Esophagus muscularis mucosa (tissue), 4 donors: ENCODE data around the gene NAGPA. TPM values are rescaled to one million over a fixed set of nuclear protein-coding genes. Genes with fewer than 3 reads are reported as not detected.
"Not testable (repeated sequence)": the region's sequence is repeated elsewhere in the genome, so short reads cannot be mapped to it uniquely, and the experiment has no call there.

Source experiments
- DNase-seq: peaks from one replicate; pipeline ENCODE4 v3.0.0-alpha.2; 2017; ENCODE audit errors: extremely low spot score
- H3K27ac ChIP-seq, 4 donors: fragments of 200-600 bp; sonication (generic); replicated peaks in 1 of 4; 1 replicate in 3 of 4; 2 replicates in 1 of 4; pipeline ENCODE4 v1.5.1; 2016 to 2019; ENCODE audit warnings: mild to moderate bottlenecking in 1 of 4
- H3K27me3 ChIP-seq, 4 donors: fragments of 200-600 bp; sonication (generic); one replicate each; pipeline versions ENCODE4 v1.5.1 to v1.6.0; 2016 to 2019
- H3K36me3 ChIP-seq, 4 donors: fragments of 200-600 bp; sonication (generic); one replicate each; pipeline ENCODE4 v1.5.1; 2016 to 2019
- H3K4me1 ChIP-seq, 4 donors: fragments of 200-600 bp; sonication (generic); one replicate each; pipeline ENCODE4 v1.5.1; 2016 to 2019
- H3K4me3 ChIP-seq, 4 donors: fragments of 200-600 bp; sonication (generic); 1 replicate in 2 of 4; 2 replicates in 2 of 4; pipeline ENCODE4 v1.5.1; 2016 to 2019; ENCODE audit warnings: mild to moderate bottlenecking in 4 of 4, moderate library complexity in 1 of 4
- H3K9me3 ChIP-seq, 4 donors: fragments of 200-600 bp; sonication (generic); 1 replicate in 3 of 4; 2 replicates in 1 of 4; pipeline ENCODE4 v1.5.1; 2016 to 2019
- CTCF ChIP-seq, 3 experiments: fragments of 200-600 bp in 2 of 3; fragments of 450-650 bp in 1 of 3; sonication (generic) in 2 of 3; IDR thresholded peaks; one replicate each; pipeline ENCODE4 v1.5.1; 2017 to 2019; ENCODE audit warnings: antibody characterized with exemption in 3 of 3, mild to moderate bottlenecking in 2 of 3, moderate library complexity in 1 of 3
- EP300 ChIP-seq: sonication (generic); formaldehyde crosslinking; IDR thresholded peaks from one replicate; pipeline ENCODE4 v1.6.1; 2017; ENCODE audit warnings: antibody characterized with exemption
- POLR2A ChIP-seq: fragments of 450-650 bp; IDR thresholded peaks from one replicate; pipeline ENCODE4 v1.6.1; 2017; ENCODE audit warnings: antibody characterized with exemption, moderate library complexity, mild to moderate bottlenecking, low read depth
- POLR2AphosphoS5 ChIP-seq, 2 donors: sonication (generic); formaldehyde crosslinking; IDR thresholded peaks; one replicate each; pipeline ENCODE4 v1.6.1; 2017; ENCODE audit warnings: antibody characterized with exemption in 2 of 2
- WGBS: methylation state at CpG from one replicate; pipeline ENCODE4 v1.1.5; 2018; 5-methylcytosine and 5-hydroxymethylcytosine counted together
- intact Hi-C: fragments of 100-400 bp; cut with DNase I; formaldehyde crosslinking; loops from one replicate; pipeline ENCODE4 v1.15.1; 2023
- total RNA-seq, 4 donors: library from RNA; depleted of rRNA; stranded (reverse); fragments of >200 nt; gene quantifications; one replicate each; pipeline versions ENCODE4 v1.1.0 to v1.2.1, GENCODE V29; 2016

NAGPA gene
- total RNA-seq, 4 donors from 2014 or later = 15.4 to 24.1 (median 21.1) TPM

GRCh38 chr16:5045499-5046115, 11.9 kb upstream of the NAGPA start:
- Histone ChIP-seq H3K27ac (no peak overlapping the region), H3K4me1 (no peaks in the 10 kb centered on the region), H3K4me3 (no peak overlapping the region), H3K27me3 (no peaks in the 10 kb centered on the region), H3K9me3 (no peaks in the 10 kb centered on the region), H3K36me3 (peaks cover 0 to 3% (median 0%) of the 10 kb centered on the region in 4 donors)
- TF ChIP-seq POLR2AphosphoS5 (IDR thresholded peaks at IDR 0.05) (no peak), CTCF (IDR thresholded peaks at IDR 0.05) (no peak), POLR2A (no peak), EP300 (no peak)
- 83% methylated on average over 10 of the region's 10 CpGs for WGBS
- intact Hi-C loops = no loop called here
- DNase-seq = no peak

GRCh38 chr16:5044581-5044980, 10.8 kb upstream of the NAGPA start:
- H3K4me1 ChIP-seq, H3K9me3 ChIP-seq, DNase-seq, H3K27me3 ChIP-seq, intact Hi-C loops, H3K27ac ChIP-seq, H3K36me3 ChIP-seq, H3K4me3 ChIP-seq: not testable (repeated sequence)
- WGBS = 88% methylated on average over 11 of the region's 11 CpGs

DNA sequence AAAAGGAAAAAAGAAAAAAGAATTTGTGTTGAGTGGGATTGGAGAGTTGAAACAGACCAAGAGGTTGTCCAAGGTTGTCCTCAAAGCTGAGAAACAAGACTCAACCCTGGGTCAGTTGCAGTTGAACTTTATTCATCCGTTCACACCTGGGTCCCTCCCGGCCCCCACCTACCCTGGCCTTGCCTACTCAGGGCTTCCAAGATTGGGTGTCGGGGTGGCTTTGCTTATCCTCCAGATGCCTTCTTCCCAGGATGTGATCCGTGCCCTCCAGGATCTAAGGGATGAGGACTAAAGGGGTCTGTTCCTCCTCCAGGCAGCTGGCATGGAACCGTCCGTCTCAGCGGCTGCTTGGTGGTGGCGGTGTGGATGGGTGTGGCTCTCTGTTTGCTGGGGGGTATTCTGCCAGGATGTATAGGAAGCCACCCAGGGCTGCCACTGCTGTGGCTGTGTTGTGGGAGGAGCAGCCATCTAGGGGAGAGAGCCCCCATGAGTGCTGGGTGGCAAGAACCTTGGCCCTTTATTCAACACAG, 10.3 kb upstream of the NAGPA start:
- Histone ChIP-seq H3K27ac (no peak overlapping the region), H3K4me3 (no peak overlapping the region), H3K4me1 (no peaks in the 10 kb centered on the region), H3K36me3 (peaks cover 0 to 3% (median 0%) of the 10 kb centered on the region in 4 donors), H3K27me3 (no peaks in the 10 kb centered on the region), H3K9me3 (no peaks in the 10 kb centered on the region)
- 94% methylated on average over 6 of the region's 8 CpGs for WGBS
- intact Hi-C loops = no loop called here
- TF ChIP-seq POLR2AphosphoS5 (IDR thresholded peaks at IDR 0.05) (no peak), POLR2A (no peak), EP300 (no peak), CTCF (IDR thresholded peaks at IDR 0.05) (no peak)
- DNase-seq = no peak

DNA sequence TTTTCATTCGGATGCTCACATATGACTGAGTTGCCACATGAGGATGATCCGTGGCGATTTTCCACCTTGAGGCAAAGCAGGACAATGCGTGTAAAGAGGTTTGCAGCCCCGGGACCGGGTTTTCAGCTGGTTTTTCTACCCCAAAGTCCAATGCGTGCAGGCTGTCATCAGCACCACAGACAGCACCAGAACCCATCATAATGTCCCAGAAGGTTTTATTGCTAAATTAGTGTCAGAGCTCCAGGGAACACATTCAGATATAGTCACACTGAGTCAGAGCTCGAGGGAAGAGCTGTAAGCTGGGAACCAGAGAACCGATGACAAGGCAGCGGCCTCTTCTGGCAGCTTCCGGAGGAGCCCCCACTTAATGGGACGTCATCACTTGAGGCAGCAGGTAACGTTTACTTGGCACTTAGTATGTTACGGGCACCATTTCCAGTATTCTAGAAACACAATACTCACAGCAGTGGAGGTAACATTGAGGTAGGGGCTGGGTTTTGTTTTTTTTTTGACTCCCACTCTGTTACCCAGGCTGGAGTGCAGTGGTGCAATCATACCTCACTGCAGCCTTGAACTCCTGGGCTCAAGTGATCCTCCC, 8.9 kb upstream of the NAGPA start:
- no peak for DNase-seq
- no peaks in the 10 kb centered on the region for H3K27me3 ChIP-seq

More for the DNA sequence above, 8.9 kb upstream of the NAGPA start:
- TF ChIP-seq CTCF (IDR thresholded peaks at IDR 0.05) (no peak), POLR2A (no peak), POLR2AphosphoS5 (IDR thresholded peaks at IDR 0.05) (no peak), EP300 (no peak)
- 70% methylated on average over 13 of the region's 14 CpGs for WGBS
- Histone ChIP-seq H3K27ac (no peak overlapping the region), H3K4me1 (no peaks in the 10 kb centered on the region), H3K4me3 (no peak overlapping the region), H3K36me3 (peaks cover 0 to 3% (median 0%) of the 10 kb centered on the region in 4 donors), H3K9me3 (no peaks in the 10 kb centered on the region)
- intact Hi-C loops = no loop called here
